ENCODE data around the gene TRAF2.
"Not testable (repeated sequence)": the region's sequence is repeated elsewhere in the genome, so short reads cannot be mapped to it uniquely, and the experiment has no call there.

- TF ChIP-seq POLR2A, CTCF (IDR thresholded peaks at IDR 0.05): not testable (repeated sequence)
Measured at GRCh38 chr9:136882947-136883283, 3.4 kb upstream of the TRAF2 start.
